K562 (cell line): ENCODE measurements around the gene UQCC2. TPM values are rescaled to one million over a fixed set of nuclear protein-coding genes. Genes with fewer than 3 reads are reported as not detected.

Experiments
- ATAC-seq: fragments of 200-7000 bp; cut with Tn5 transposase; 3 replicates; pipeline ENCODE4 v1.9.1; 2020; ENCODE audit warnings: moderate library complexity
- BruUV-seq: library from RNA; stranded (reverse); fragments of 400-500 nt; replicated peaks from 2 replicates; lab custom pipeline; 2021; lab: Mats Ljungman, UMichigan
- CTCF ChIA-PET: fragments of 300-600 bp; formaldehyde crosslinking; extraction: SDS; loops from one replicate; lab custom pipeline; 2021; ENCODE audit warnings: low intra/inter-chr PET ratio; lab: Yijun Ruan, JAX
- POLR2A ChIA-PET: fragments of 300-600, 350-650 bp; sonication (Branson Sonifier 250); formaldehyde crosslinking; extraction: SDS; loops from one replicate; lab custom pipeline; 2021; ENCODE audit warnings: antibody characterized with exemption, inconsistent platforms; lab: Yijun Ruan, JAX
- DNase-seq, 4 experiments: peaks; one replicate each; pipeline versions ENCODE4 v3.0.0 to v3.0.0-alpha.2; 2011 to 2018; ENCODE audit warnings: low spot score in 3 of 4, mixed read lengths in 3 of 4; ENCODE audit errors: extremely low read depth in 1 of 4
- FAIRE-seq: peaks from 2 replicates; lab custom pipeline; 2011; peaks lifted over from hg19 to GRCh38; lab: Jason Lieb, UNC
- H2AFZ ChIP-seq: 2 replicates; pipeline ENCODE4 v1.6.0; 2011; ENCODE audit warnings: low read depth, low read length, control low read depth, inconsistent platforms
- H3K27ac ChIP-seq: fragments of 200-600 bp; 3 replicates; pipeline ENCODE4 v1.8.0; 2011; ENCODE audit warnings: low read depth, mild to moderate bottlenecking, control low read depth, inconsistent platforms, low read length, moderate library complexity, mixed read lengths; ENCODE audit errors: extremely low read depth
- H3K27me3 ChIP-seq, 2 experiments: fragments of 300-600 bp in 1 of 2; 2 replicates in 1 of 2; 3 replicates in 1 of 2; pipeline versions ENCODE4 v1.6.0 to v1.8.0; 2011; ENCODE audit warnings: inconsistent platforms in 2 of 2, low read length in 2 of 2, mild to moderate bottlenecking in 1 of 2, mixed read lengths in 1 of 2, moderate library complexity in 1 of 2; ENCODE audit not compliant: control insufficient read depth in 2 of 2, insufficient read depth in 2 of 2
- H3K36me3 ChIP-seq: fragments of 300-600 bp; 3 replicates; pipeline ENCODE4 v1.8.0; 2011; ENCODE audit warnings: mild to moderate bottlenecking, low read length, inconsistent platforms; ENCODE audit not compliant: control insufficient read depth, insufficient read depth
- H3K4me1 ChIP-seq, 2 experiments: fragments of 200-600 bp in 1 of 2; replicated peaks in 1 of 2; 2 replicates in 1 of 2; 3 replicates in 1 of 2; pipeline versions ENCODE4 v1.5.1 to v1.8.0; 2011; ENCODE audit warnings: inconsistent platforms in 2 of 2, low read length in 2 of 2, mild to moderate bottlenecking in 1 of 2, mixed read lengths in 1 of 2, moderate library complexity in 1 of 2; ENCODE audit not compliant: control insufficient read depth in 2 of 2, insufficient read depth in 2 of 2
- H3K4me2 ChIP-seq: 2 replicates; pipeline ENCODE4 v1.6.1; 2011; ENCODE audit warnings: low read length, control low read depth, inconsistent platforms, mixed read lengths; ENCODE audit not compliant: insufficient read depth
- H3K4me3 ChIP-seq: fragments of 200-600 bp; sonication (generic), shearing (Covaris generic); 2 replicates; pipeline ENCODE4 v1.5.1; 2016; ENCODE audit warnings: control low read depth, inconsistent platforms
- H3K79me2 ChIP-seq: fragments of 200-600 bp; 3 replicates; pipeline ENCODE4 v1.8.0; 2011; ENCODE audit warnings: low read length, inconsistent platforms; ENCODE audit not compliant: control insufficient read depth, insufficient read depth
- H3K9ac ChIP-seq, 2 experiments: 2 replicates each; pipeline versions ENCODE4 v1.6.0 to v1.6.1; 2011; ENCODE audit warnings: low read depth in 2 of 2, low read length in 2 of 2, control low read depth in 1 of 2, inconsistent platforms in 1 of 2, mild to moderate bottlenecking in 1 of 2, mixed read lengths in 1 of 2; ENCODE audit not compliant: insufficient read depth in 1 of 2
- H3K9me1 ChIP-seq: one replicate; pipeline ENCODE4 v1.6.0; 2011; ENCODE audit warnings: inconsistent platforms, mild to moderate bottlenecking, low read length, moderate library complexity; ENCODE audit not compliant: control insufficient read depth, insufficient read depth
- H3K9me3 ChIP-seq: replicated peaks from 2 replicates; pipeline ENCODE4 v1.5.1; 2011; ENCODE audit warnings: low read depth, low read length, inconsistent platforms; ENCODE audit not compliant: control insufficient read depth, insufficient read depth
- H4K20me1 ChIP-seq: replicated peaks from 2 replicates; pipeline ENCODE4 v1.6.1; 2011; ENCODE audit warnings: low read length, inconsistent platforms, mixed read lengths; ENCODE audit not compliant: control insufficient read depth, insufficient read depth
- BCOR ChIP-seq: fragments of 450-650 bp; IDR thresholded peaks from 2 replicates; pipeline ENCODE4 v1.6.1; 2016
- RBM25 ChIP-seq: fragments of 200-400 bp; formaldehyde crosslinking; IDR thresholded peaks from 2 replicates; pipeline ENCODE4 v1.6.1; 2018; ENCODE audit warnings: low read length, low read depth, moderate library complexity; ENCODE audit not compliant: severe bottlenecking
- TEAD1 ChIP-seq, 2 experiments: fragments of 450-650 bp in 1 of 2; sonication (generic) in 1 of 2; formaldehyde crosslinking; IDR thresholded peaks; 2 replicates each; pipeline versions ENCODE4 v1.4.0 to v1.8.0; 2020 to 2022; ENCODE audit warnings: mild to moderate bottlenecking in 2 of 2, missing genetic modification reagents in 1 of 2
- WGBS: fragments of 100-300 bp; shearing (Covaris generic); methylation state at CpG from one replicate; pipeline ENCODE4 v1.1.6; 2016; ENCODE audit warnings: low coverage, mixed read lengths; ENCODE audit not compliant: insufficient coverage; ENCODE audit errors: missing lambda C conversion rate; 5-methylcytosine and 5-hydroxymethylcytosine counted together
- in situ Hi-C: fragments of 300-500 bp; cut with MboI; formaldehyde crosslinking; loops from 4 replicates; pipeline ENCODE4 v1.15.0; 2018; ENCODE audit warnings: inconsistent platforms, mixed read lengths
- intact Hi-C: fragments of 100-400 bp; cut with micrococcal nuclease; formaldehyde crosslinking; loops from 2 replicates; pipeline ENCODE4 v1.14.2; 2022
- polyA plus RNA-seq, 8 experiments: library from polyadenylated mRNA; depleted of rRNA in 4 of 8; stranded (reverse) in 5 of 8; unstranded in 3 of 8; fragments of >200 nt; fragmentation: Nextera tagmentation in 2 of 8; fragmentation: Illumina TruSeq in 1 of 8; extraction: Ambion mirVana in 2 of 8; extraction: Trizol in 1 of 8; gene quantifications; 2 replicates each; pipeline versions ENCODE4 v1.2.1 to v1.2.3, GENCODE V29; 2011 to 2014; ENCODE audit warnings: inconsistent platforms in 1 of 8, missing spikeins in 1 of 8
- total RNA-seq, 7 experiments: library from RNA; depleted of rRNA in 6 of 7; stranded (reverse); fragments of >200 nt in 6 of 7; fragmentation: Illumina TruSeq in 2 of 7; extraction: Trizol in 2 of 7; gene quantifications; 2 replicates each; pipeline versions ENCODE4 v1.2.1 to v1.2.3, GENCODE V29; 2011 to 2021; ENCODE audit warnings: low replicate concordance in 1 of 7
- TF ChIP-seq, protein P1 (sequence below), 3 experiments: IDR thresholded peaks in 2 of 3; conservative IDR thresholded peaks in 1 of 3; 2 replicates each; pipeline ENCODE4 v1.5.1; 2011 to 2012; ENCODE audit warnings: low read length in 3 of 3, mild to moderate bottlenecking in 3 of 3, control low read depth in 2 of 3, improper control_type of control experiment in 1 of 3, inconsistent platforms in 1 of 3, low read depth in 1 of 3, mixed read lengths in 1 of 3, moderate library complexity in 1 of 3; ENCODE audit not compliant: insufficient read depth in 2 of 3

The UQCC2 gene
- total and polyA plus RNA-seq, 9 of the 15 experiments (the other 6 are each of a cell fraction or from before 2014, with no cell fraction given) = 58.5 to 927 (median 158) TPM

DNA sequence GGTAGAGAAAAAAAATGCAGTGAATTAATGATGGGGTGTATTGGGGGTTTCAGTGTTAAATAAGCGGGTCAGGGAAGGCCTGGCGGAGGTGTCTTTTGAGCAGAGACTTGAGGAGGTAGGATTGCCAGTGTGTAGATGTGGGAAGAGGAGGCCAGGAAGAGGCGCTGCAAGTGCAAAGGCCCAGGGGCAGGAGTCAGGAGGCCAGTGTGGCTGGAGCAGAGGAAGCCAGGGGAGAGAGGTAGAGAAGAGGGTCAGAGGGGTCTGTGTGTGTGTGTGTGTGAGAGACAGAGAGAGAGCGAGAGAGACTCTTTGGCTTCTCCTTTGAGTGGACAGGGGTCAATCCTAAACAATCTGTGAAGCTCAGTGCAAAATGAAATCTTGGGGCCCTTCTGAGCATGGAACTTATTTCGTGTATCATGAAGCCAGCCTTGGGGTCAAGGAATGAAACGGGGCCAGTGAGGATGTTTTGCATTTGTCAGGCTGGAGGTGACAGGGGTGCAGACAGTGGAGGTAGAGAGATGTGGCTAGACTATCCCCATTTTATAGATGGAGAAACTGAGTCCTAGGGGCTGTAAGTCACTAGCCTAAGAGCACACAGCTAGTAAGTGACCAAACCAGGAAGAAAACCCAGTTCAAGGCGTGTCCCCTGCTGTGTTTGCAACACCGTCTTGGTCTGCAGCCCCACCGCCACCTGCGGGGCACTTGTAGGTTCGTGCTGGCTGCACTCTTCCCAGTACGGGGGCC, 44.9 kb upstream of the UQCC2 start:
- no peak overlapping the region for H2AFZ ChIP-seq
- H4K20me1 ChIP-seq = 0 out of 2 replicates have a peak, but pooled peaks cover 3% of the 10 kb centered on the region
- peak; percentile 64 for TF ChIP-seq RBM25
- no peak for TF ChIP-seq TEAD1 (CRISPR knock-in tag; IDR thresholded peaks at IDR 0.05)
- TF ChIP-seq, protein P1, sequence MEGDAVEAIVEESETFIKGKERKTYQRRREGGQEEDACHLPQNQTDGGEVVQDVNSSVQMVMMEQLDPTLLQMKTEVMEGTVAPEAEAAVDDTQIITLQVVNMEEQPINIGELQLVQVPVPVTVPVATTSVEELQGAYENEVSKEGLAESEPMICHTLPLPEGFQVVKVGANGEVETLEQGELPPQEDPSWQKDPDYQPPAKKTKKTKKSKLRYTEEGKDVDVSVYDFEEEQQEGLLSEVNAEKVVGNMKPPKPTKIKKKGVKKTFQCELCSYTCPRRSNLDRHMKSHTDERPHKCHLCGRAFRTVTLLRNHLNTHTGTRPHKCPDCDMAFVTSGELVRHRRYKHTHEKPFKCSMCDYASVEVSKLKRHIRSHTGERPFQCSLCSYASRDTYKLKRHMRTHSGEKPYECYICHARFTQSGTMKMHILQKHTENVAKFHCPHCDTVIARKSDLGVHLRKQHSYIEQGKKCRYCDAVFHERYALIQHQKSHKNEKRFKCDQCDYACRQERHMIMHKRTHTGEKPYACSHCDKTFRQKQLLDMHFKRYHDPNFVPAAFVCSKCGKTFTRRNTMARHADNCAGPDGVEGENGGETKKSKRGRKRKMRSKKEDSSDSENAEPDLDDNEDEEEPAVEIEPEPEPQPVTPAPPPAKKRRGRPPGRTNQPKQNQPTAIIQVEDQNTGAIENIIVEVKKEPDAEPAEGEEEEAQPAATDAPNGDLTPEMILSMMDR (IDR thresholded peaks at IDR 0.05 in 2 of 3, conservative IDR thresholded peaks at IDR 0.05 in 1 of 3; ENCODE audit: insufficient read depth in 2 of 3, low read depth in 1 of 3, low read length in 3 of 3) = 0 out of 6 replicates have a peak, but pooled peaks of 1 of the 3 experiments have one; percentile 2
- 0 out of 2 replicates have a peak, but pooled peaks have one; percentile 15 for TF ChIP-seq BCOR
- ChIA-PET POLR2A (interaction anchor here (0.7 to 1.0 kb wide), 3 partner anchors 14 to 1359 kb away, joined by 3 to 4 read pairs (median 3); no protein-coding TSS in a partner anchor), CTCF (no interaction called here)
- H3K9ac ChIP-seq = no peak overlapping the region
- BruUV-seq = no TSS peak
- H3K9me1 ChIP-seq = peaks cover 3% of the 10 kb centered on the region
- no peak overlapping the region for H3K4me3 ChIP-seq
- in situ Hi-C loops (no loop called here), intact Hi-C loops (no loop called here)
- FAIRE-seq (no peak), DNase-seq (no peak), ATAC-seq (peak; percentile 27; the same call in 2 of the 3 replicates)
- H3K4me1 ChIP-seq = peaks cover 0 to 8% of the 10 kb centered on the region in 2 experiments; a peak in 2 of 5 replicates
- H3K36me3 ChIP-seq = no peaks in the 10 kb centered on the region
- no peaks in the 10 kb centered on the region for H3K79me2 ChIP-seq
- no peaks in the 10 kb centered on the region for H3K9me3 ChIP-seq
- H3K4me2 ChIP-seq = no peak overlapping the region
- H3K27ac ChIP-seq = no peak overlapping the region
- 1% methylated on average over 12 of the region's 12 CpGs for WGBS
- H3K27me3 ChIP-seq = peaks cover 37 to 62% of the 10 kb centered on the region in 2 experiments
